OCI-LY7 (cell line): ENCODE measurements around the gene LAMB3. TPM values are rescaled to one million over a fixed set of nuclear protein-coding genes. Genes with fewer than 3 reads are reported as not detected.

ENCODE experiments used
- BruUV-seq: library from RNA; stranded (reverse); fragments of 400-500 nt; replicated peaks from 2 replicates; lab custom pipeline; 2021; lab: Mats Ljungman, UMichigan
- CTCF ChIA-PET: fragments of 300-600 bp; sonication (Branson Sonifier 250); formaldehyde crosslinking; loops from one replicate; lab custom pipeline; 2022; ENCODE audit warnings: antibody characterized with exemption; ENCODE audit not compliant: unreplicated experiment; lab: Charles Lee
- POLR2A ChIA-PET: fragments of 300-600 bp; sonication (Branson Sonifier 250); formaldehyde crosslinking; loops from one replicate; lab custom pipeline; 2022; ENCODE audit warnings: antibody characterized with exemption; lab: Charles Lee
- DNase-seq: peaks from one replicate; pipeline ENCODE4 v3.0.0-alpha.2; 2015; ENCODE audit warnings: low spot score
- H2AFZ ChIP-seq: fragments of 200-600 bp; sonication (generic), shearing (Covaris generic); 2 replicates; pipeline ENCODE4 v1.6.1; 2014; ENCODE audit warnings: mild to moderate bottlenecking, antibody characterized with exemption, low read length, moderate library complexity
- H3K27ac ChIP-seq: fragments of 200-600 bp; sonication (generic); 2 replicates; pipeline ENCODE4 v1.5.1; 2014; ENCODE audit warnings: mixed run types, low read depth, mild to moderate bottlenecking, moderate library complexity, low read length, inconsistent platforms; ENCODE audit not compliant: poor library complexity, severe bottlenecking
- H3K36me3 ChIP-seq: fragments of 200-600 bp; sonication (generic); 2 replicates; pipeline ENCODE4 v1.6.1; 2014; ENCODE audit warnings: mild to moderate bottlenecking, antibody characterized with exemption, low read length, moderate library complexity, mixed read lengths; ENCODE audit not compliant: insufficient read depth
- H3K4me1 ChIP-seq: fragments of 200-600 bp; sonication (generic); 2 replicates; pipeline ENCODE4 v1.5.1; 2014; ENCODE audit warnings: mild to moderate bottlenecking, low read length; ENCODE audit not compliant: insufficient read depth, poor library complexity, severe bottlenecking
- H3K4me2 ChIP-seq: fragments of 200-600 bp; sonication (generic); 2 replicates; pipeline ENCODE4 v1.6.1; 2014; ENCODE audit warnings: mild to moderate bottlenecking, low read length
- H3K4me3 ChIP-seq: fragments of 200-600 bp; sonication (generic); 2 replicates; pipeline ENCODE4 v1.5.1; 2014; ENCODE audit warnings: mild to moderate bottlenecking, low read depth, low read length; ENCODE audit not compliant: poor library complexity, severe bottlenecking
- H3K79me2 ChIP-seq: fragments of 200-600 bp; sonication (generic); 2 replicates; pipeline ENCODE4 v1.6.1; 2016; ENCODE audit warnings: low read depth, mild to moderate bottlenecking, low read length, moderate library complexity, mixed read lengths; ENCODE audit not compliant: insufficient read depth
- H3K9me2 ChIP-seq: fragments of 200-600 bp; sonication (generic); 2 replicates; pipeline ENCODE4 v1.6.1; 2016; ENCODE audit warnings: mild to moderate bottlenecking, low read length, mixed read lengths; ENCODE audit not compliant: insufficient read depth
- H3K9me3 ChIP-seq: fragments of 200-600 bp; sonication (generic); 2 replicates; pipeline ENCODE4 v1.6.1; 2014; ENCODE audit warnings: mild to moderate bottlenecking, mixed run types, low read length, mixed read lengths
- H4K20me1 ChIP-seq: fragments of 200-600 bp; sonication (generic); 2 replicates; pipeline ENCODE4 v1.6.1; 2014; ENCODE audit warnings: mild to moderate bottlenecking, antibody characterized with exemption, low read length, moderate library complexity, mixed read lengths; ENCODE audit not compliant: insufficient read depth
- EZH2phosphoT487 ChIP-seq: fragments of 200-600 bp; sonication (generic); IDR thresholded peaks from 2 replicates; pipeline ENCODE4 v1.6.1; 2018; ENCODE audit warnings: low read depth, borderline replicate concordance, mild to moderate bottlenecking, mixed run types, antibody characterized with exemption, low read length, moderate library complexity, mixed read lengths
- intact Hi-C: fragments of 100-400 bp; cut with micrococcal nuclease; formaldehyde crosslinking; loops from one replicate; pipeline ENCODE4 v1.10.0; 2022; ENCODE audit not compliant: unreplicated experiment
- total RNA-seq, 2 experiments: library from RNA; depleted of rRNA in 1 of 2; stranded (reverse); fragments of >200 nt in 1 of 2; shearing (Covaris generic) in 1 of 2; gene quantifications; 2 replicates each; pipeline ENCODE4 v1.2.3, GENCODE V29; 2014 to 2022
- TF ChIP-seq, protein P1 (sequence below): fragments of 200-600 bp; sonication (generic); conservative IDR thresholded peaks from 2 replicates; pipeline ENCODE4 v1.5.1; 2014; ENCODE audit warnings: mild to moderate bottlenecking, antibody characterized with exemption, low read length, moderate library complexity, mixed read lengths

LAMB3 gene
- total RNA-seq, 2 experiments from 2014 or later = 0.41 to 0.46 TPM

- Histone ChIP-seq H3K4me2 (no peak overlapping the region), H3K9me3 (no peaks in the 10 kb centered on the region), H3K27ac (no peak overlapping the region), H3K9me2 (no peaks in the 10 kb centered on the region), H2AFZ (no peak overlapping the region), H3K4me1 (no peaks in the 10 kb centered on the region), H3K4me3 (no peak overlapping the region), H4K20me1 (no peaks in the 10 kb centered on the region), H3K79me2 (no peaks in the 10 kb centered on the region), H3K36me3 (no peaks in the 10 kb centered on the region)
- intact Hi-C loops = loop anchor here (1.0 kb wide), 1 partner anchor 46 kb away; no protein-coding TSS in a partner anchor
- CTCF ChIA-PET = no interaction called here
- no TSS peak for BruUV-seq
- POLR2A ChIA-PET = interaction anchor here (0.9 kb wide), 1 partner anchor 19 kb away, joined by 3 read pairs; no protein-coding TSS in a partner anchor
- no peak for TF ChIP-seq EZH2phosphoT487
- TF ChIP-seq, protein P1, sequence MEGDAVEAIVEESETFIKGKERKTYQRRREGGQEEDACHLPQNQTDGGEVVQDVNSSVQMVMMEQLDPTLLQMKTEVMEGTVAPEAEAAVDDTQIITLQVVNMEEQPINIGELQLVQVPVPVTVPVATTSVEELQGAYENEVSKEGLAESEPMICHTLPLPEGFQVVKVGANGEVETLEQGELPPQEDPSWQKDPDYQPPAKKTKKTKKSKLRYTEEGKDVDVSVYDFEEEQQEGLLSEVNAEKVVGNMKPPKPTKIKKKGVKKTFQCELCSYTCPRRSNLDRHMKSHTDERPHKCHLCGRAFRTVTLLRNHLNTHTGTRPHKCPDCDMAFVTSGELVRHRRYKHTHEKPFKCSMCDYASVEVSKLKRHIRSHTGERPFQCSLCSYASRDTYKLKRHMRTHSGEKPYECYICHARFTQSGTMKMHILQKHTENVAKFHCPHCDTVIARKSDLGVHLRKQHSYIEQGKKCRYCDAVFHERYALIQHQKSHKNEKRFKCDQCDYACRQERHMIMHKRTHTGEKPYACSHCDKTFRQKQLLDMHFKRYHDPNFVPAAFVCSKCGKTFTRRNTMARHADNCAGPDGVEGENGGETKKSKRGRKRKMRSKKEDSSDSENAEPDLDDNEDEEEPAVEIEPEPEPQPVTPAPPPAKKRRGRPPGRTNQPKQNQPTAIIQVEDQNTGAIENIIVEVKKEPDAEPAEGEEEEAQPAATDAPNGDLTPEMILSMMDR = no peak
- DNase-seq = no peak
Observed at GRCh38 chr1:209655411-209656231, 3.4 kb upstream of the LAMB3 start.

DNA sequence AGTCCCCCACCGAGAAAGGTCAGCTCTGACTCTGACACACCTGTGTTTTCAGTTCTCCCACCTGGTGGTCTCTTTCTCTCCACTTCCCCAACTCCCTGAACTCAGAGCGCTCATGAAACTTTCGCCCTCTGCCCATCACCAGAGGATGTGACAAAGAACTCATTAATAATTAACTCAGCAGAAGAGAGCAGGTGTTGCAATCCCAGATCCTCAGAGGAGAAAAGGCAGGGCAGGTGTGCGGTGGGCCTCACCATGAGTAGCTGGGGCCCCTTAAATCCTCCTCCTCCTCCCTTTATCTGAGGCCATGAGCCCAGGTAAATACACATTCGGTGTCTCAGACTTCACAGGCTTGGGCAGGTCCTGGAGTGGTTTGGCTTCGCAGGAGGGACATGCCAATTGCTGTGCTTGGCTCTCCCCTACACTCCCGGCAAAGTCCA is 1.7 kb upstream of the LAMB3 start:
- no peak for TF ChIP-seq EZH2phosphoT487
- TF ChIP-seq, protein P1 = no peak
- no peak overlapping the region for H3K4me2 ChIP-seq
- H3K36me3 ChIP-seq = no peaks in the 10 kb centered on the region
- DNase-seq = no peak
- H4K20me1 ChIP-seq = no peaks in the 10 kb centered on the region
- ChIA-PET CTCF (no interaction called here), POLR2A (interaction anchor here (0.7 kb wide), 1 partner anchor 647 kb away, joined by 3 read pairs; no protein-coding TSS in a partner anchor)
- no peak overlapping the region for H3K27ac ChIP-seq
- BruUV-seq = no TSS peak
- no peaks in the 10 kb centered on the region for H3K4me1 ChIP-seq
- no peak overlapping the region for H2AFZ ChIP-seq
- no peaks in the 10 kb centered on the region for H3K9me3 ChIP-seq
- H3K9me2 ChIP-seq = no peaks in the 10 kb centered on the region
- no peaks in the 10 kb centered on the region for H3K79me2 ChIP-seq
- intact Hi-C loops = no loop called here
- no peak overlapping the region for H3K4me3 ChIP-seq
